ENCODE measurements around the gene GADL1. TPM values are rescaled to one million over a fixed set of nuclear protein-coding genes. Genes with fewer than 3 reads are reported as not detected.

The GADL1 gene
- polyA plus RNA-seq, 1 donor (not counting 4 experiments of a cell fraction or from before 2014, with no cell fraction given), result not detected

GRCh38 chr3:30878862-30879261 lies 15.6 kb downstream of the GADL1 start:
- Histone ChIP-seq H3K9ac (ENCODE audit: control insufficient read depth, extremely low read depth, insufficient read depth, low read length) (no peak overlapping the region), H3K36me3 (ENCODE audit: control insufficient read depth in 2 of 2, extremely low read depth in 1 of 2, insufficient read depth in 2 of 2, low read length in 2 of 2) (no peaks in the 10 kb centered on the region)

GRCh38 chr3:30875505-30875904 lies 19.0 kb downstream of the GADL1 start:
- dilution Hi-C loops (cut with MboI; ENCODE audit: extremely low pct_ligation_motif_present, low sequenced_read_pairs), result no loop called here
- no peak overlapping the region for H3K4me2 ChIP-seq (ENCODE audit: control insufficient read depth, extremely low read depth, insufficient read depth, low read depth, low read length)
- H3K9ac ChIP-seq (ENCODE audit: control insufficient read depth, extremely low read depth, insufficient read depth, low read length), result no peak overlapping the region
- no peak overlapping the region for H3K4me3 ChIP-seq (ENCODE audit: control insufficient read depth in 2 of 3, extremely low read depth in 1 of 3, insufficient read depth in 2 of 3, low read depth in 1 of 3, low read length in 3 of 3)
- H3K27ac ChIP-seq (ENCODE audit: control insufficient read depth, insufficient read depth, low read length), result no peak overlapping the region
- H2AFZ ChIP-seq (ENCODE audit: control insufficient read depth, low read length), result no peak overlapping the region
- no peak for TF ChIP-seq EZH2 (IDR thresholded peaks at IDR 0.05; ENCODE audit: low read length)
- TF ChIP-seq, protein P1, sequence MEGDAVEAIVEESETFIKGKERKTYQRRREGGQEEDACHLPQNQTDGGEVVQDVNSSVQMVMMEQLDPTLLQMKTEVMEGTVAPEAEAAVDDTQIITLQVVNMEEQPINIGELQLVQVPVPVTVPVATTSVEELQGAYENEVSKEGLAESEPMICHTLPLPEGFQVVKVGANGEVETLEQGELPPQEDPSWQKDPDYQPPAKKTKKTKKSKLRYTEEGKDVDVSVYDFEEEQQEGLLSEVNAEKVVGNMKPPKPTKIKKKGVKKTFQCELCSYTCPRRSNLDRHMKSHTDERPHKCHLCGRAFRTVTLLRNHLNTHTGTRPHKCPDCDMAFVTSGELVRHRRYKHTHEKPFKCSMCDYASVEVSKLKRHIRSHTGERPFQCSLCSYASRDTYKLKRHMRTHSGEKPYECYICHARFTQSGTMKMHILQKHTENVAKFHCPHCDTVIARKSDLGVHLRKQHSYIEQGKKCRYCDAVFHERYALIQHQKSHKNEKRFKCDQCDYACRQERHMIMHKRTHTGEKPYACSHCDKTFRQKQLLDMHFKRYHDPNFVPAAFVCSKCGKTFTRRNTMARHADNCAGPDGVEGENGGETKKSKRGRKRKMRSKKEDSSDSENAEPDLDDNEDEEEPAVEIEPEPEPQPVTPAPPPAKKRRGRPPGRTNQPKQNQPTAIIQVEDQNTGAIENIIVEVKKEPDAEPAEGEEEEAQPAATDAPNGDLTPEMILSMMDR (optimal IDR thresholded peaks at IDR 0.05 in 1 of 3, IDR thresholded peaks at IDR 0.05 in 1 of 3, conservative IDR thresholded peaks at IDR 0.05 in 1 of 3; ENCODE audit: extremely low read depth in 1 of 3, insufficient read depth in 2 of 3, low read length in 3 of 3), result no peak
- no peaks in the 10 kb centered on the region for H3K9me1 ChIP-seq (ENCODE audit: control insufficient read depth, extremely low read depth, insufficient read depth, low read length)
- H3K36me3 ChIP-seq (ENCODE audit: control insufficient read depth in 2 of 2, extremely low read depth in 1 of 2, insufficient read depth in 2 of 2, low read length in 2 of 2), result no peaks in the 10 kb centered on the region
- no peak for DNase-seq (ENCODE audit: low read depth, low spot score)
- no peaks in the 10 kb centered on the region for H3K4me1 ChIP-seq (ENCODE audit: control insufficient read depth, extremely low read depth, insufficient read depth, low read length)
- no peaks in the 10 kb centered on the region for H3K27me3 ChIP-seq (ENCODE audit: control insufficient read depth, extremely low read depth, insufficient read depth, low read length)
- no peaks in the 10 kb centered on the region for H4K20me1 ChIP-seq (ENCODE audit: control insufficient read depth, extremely low read depth, insufficient read depth, low read length)
- FAIRE-seq, result no peak
- H3K9me3 ChIP-seq (ENCODE audit: control insufficient read depth, low read depth, low read length), result no peaks in the 10 kb centered on the region
- H3K79me2 ChIP-seq (ENCODE audit: control insufficient read depth, insufficient read depth, low read length), result no peaks in the 10 kb centered on the region

More at GRCh38 chr3:30878862-30879261, 15.6 kb downstream of the GADL1 start:
- Histone ChIP-seq H3K9me3 (ENCODE audit: control insufficient read depth, low read depth, low read length) (no peaks in the 10 kb centered on the region), H3K27me3 (ENCODE audit: control insufficient read depth, extremely low read depth, insufficient read depth, low read length) (no peaks in the 10 kb centered on the region), H2AFZ (ENCODE audit: control insufficient read depth, low read length) (no peak overlapping the region), H3K9me1 (ENCODE audit: control insufficient read depth, extremely low read depth, insufficient read depth, low read length) (no peaks in the 10 kb centered on the region), H3K4me3 (ENCODE audit: control insufficient read depth in 2 of 3, extremely low read depth in 1 of 3, insufficient read depth in 2 of 3, low read depth in 1 of 3, low read length in 3 of 3) (no peak overlapping the region), H4K20me1 (ENCODE audit: control insufficient read depth, extremely low read depth, insufficient read depth, low read length) (no peaks in the 10 kb centered on the region), H3K79me2 (ENCODE audit: control insufficient read depth, insufficient read depth, low read length) (no peaks in the 10 kb centered on the region), H3K27ac (ENCODE audit: control insufficient read depth, insufficient read depth, low read length) (no peak overlapping the region), H3K4me1 (ENCODE audit: control insufficient read depth, extremely low read depth, insufficient read depth, low read length) (no peaks in the 10 kb centered on the region), H3K4me2 (ENCODE audit: control insufficient read depth, extremely low read depth, insufficient read depth, low read depth, low read length) (no peak overlapping the region)
- FAIRE-seq, result no peak
- no peak for DNase-seq (ENCODE audit: low read depth, low spot score)
- TF ChIP-seq EZH2 (IDR thresholded peaks at IDR 0.05; ENCODE audit: low read length), result no peak
- TF ChIP-seq, protein P1 (optimal IDR thresholded peaks at IDR 0.05 in 1 of 3, IDR thresholded peaks at IDR 0.05 in 1 of 3, conservative IDR thresholded peaks at IDR 0.05 in 1 of 3; ENCODE audit: extremely low read depth in 1 of 3, insufficient read depth in 2 of 3, low read length in 3 of 3), result no peak
- dilution Hi-C loops (cut with MboI; ENCODE audit: extremely low pct_ligation_motif_present, low sequenced_read_pairs), result no loop called here
